SU-DHL-6 (cell line): ENCODE data around the gene UPK2.

Experiments used
- EZH2phosphoT487 ChIP-seq: fragments of 200-600 bp; sonication (generic), shearing (Covaris generic); conservative IDR thresholded peaks from 2 replicates; pipeline ENCODE4 v1.6.1; 2018; ENCODE audit warnings: mild to moderate bottlenecking, antibody characterized with exemption, low read length, moderate library complexity, mixed read lengths
- TF ChIP-seq, protein P1 (sequence below): fragments of 200-600 bp; sonication (generic); IDR thresholded peaks from one replicate; pipeline ENCODE4 v1.5.1; 2017; ENCODE audit warnings: antibody characterized with exemption, mild to moderate bottlenecking, low read length, moderate library complexity; ENCODE audit not compliant: insufficient read depth, poor library complexity, severe bottlenecking

DNA sequence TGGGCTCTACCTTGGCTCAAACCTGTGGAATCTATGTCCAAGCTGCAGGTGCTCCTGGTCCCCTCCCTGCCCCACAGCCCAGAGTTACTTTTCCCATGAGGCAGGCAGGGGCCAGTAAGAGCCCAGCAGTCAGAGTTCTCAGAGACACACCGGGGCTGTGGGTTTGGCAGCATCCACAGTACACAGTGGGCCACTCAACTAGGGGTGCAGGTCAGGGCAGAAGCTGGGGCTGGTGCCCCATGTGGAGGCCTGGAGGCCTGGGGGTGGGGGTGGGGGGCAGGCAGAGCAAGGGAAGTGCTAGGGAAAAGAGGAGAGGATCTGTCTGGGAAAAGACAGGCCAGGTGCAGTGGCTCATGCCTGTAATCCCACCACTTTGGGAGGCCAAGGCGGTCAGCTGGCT is 2.5 kb downstream of the UPK2 start:
- no peak for TF ChIP-seq EZH2phosphoT487
- TF ChIP-seq, protein P1, sequence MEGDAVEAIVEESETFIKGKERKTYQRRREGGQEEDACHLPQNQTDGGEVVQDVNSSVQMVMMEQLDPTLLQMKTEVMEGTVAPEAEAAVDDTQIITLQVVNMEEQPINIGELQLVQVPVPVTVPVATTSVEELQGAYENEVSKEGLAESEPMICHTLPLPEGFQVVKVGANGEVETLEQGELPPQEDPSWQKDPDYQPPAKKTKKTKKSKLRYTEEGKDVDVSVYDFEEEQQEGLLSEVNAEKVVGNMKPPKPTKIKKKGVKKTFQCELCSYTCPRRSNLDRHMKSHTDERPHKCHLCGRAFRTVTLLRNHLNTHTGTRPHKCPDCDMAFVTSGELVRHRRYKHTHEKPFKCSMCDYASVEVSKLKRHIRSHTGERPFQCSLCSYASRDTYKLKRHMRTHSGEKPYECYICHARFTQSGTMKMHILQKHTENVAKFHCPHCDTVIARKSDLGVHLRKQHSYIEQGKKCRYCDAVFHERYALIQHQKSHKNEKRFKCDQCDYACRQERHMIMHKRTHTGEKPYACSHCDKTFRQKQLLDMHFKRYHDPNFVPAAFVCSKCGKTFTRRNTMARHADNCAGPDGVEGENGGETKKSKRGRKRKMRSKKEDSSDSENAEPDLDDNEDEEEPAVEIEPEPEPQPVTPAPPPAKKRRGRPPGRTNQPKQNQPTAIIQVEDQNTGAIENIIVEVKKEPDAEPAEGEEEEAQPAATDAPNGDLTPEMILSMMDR: no peak
